T1000 (cell line): ENCODE measurements around the gene APBB1IP.
A peak's percentile ranks its signal among the peaks of the same experiment; 100 is the strongest.

Source experiments
- DNase-seq: peaks from one replicate; lab custom pipeline; 2025; ENCODE audit warnings: mixed read lengths; lab: John Stamatoyannopoulos, UW

APBB1IP gene

GRCh38 chr10:26507441-26507840 lies 69.3 kb downstream of the APBB1IP start:
- DNase-seq: no peak

GRCh38 chr10:26508016-26508415 lies 69.9 kb downstream of the APBB1IP start:
- no peak for DNase-seq

GRCh38 chr10:26509307-26509706 lies 71.2 kb downstream of the APBB1IP start:
- DNase-seq: no peak

GRCh38 chr10:26513101-26513500 lies 75.0 kb downstream of the APBB1IP start:
- DNase-seq: no peak

- no peak for DNase-seq
These were observed 78.5 kb downstream of the APBB1IP start for GRCh38 chr10:26516540-26517101.

- no peak for DNase-seq
These were observed 79.2 kb downstream of the APBB1IP start for GRCh38 chr10:26517141-26517867.

- no peak for DNase-seq
These were observed 81.7 kb downstream of the APBB1IP start for GRCh38 chr10:26519803-26520202.

- no peak for DNase-seq
These were observed 82.4 kb downstream of the APBB1IP start for GRCh38 chr10:26520575-26520974.

GRCh38 chr10:26524161-26524896 lies 86.2 kb downstream of the APBB1IP start:
- DNase-seq: no peak

- no peak for DNase-seq
These were observed 87.4 kb downstream of the APBB1IP start for GRCh38 chr10:26525586-26525985.

- DNase-seq: no peak
These were observed 88.9 kb downstream of the APBB1IP start for GRCh38 chr10:26527018-26527417.

- no peak for DNase-seq
These were observed 89.9 kb downstream of the APBB1IP start for GRCh38 chr10:26528048-26528447.

GRCh38 chr10:26528715-26529393 lies 90.7 kb downstream of the APBB1IP start:
- DNase-seq: no peak

- DNase-seq: no peak
These were observed 96.2 kb downstream of the APBB1IP start for GRCh38 chr10:26534384-26534783.

- no peak for DNase-seq
These were observed 102.5 kb downstream of the APBB1IP start for GRCh38 chr10:26540601-26541000.

- no peak for DNase-seq
These were observed 105.6 kb downstream of the APBB1IP start for GRCh38 chr10:26543567-26544306.

GRCh38 chr10:26544932-26545331 lies 106.8 kb downstream of the APBB1IP start:
- DNase-seq: no peak

GRCh38 chr10:26550774-26551526 lies 112.8 kb downstream of the APBB1IP start:
- no peak for DNase-seq

- DNase-seq: no peak
These were observed 116.1 kb downstream of the APBB1IP start for GRCh38 chr10:26554246-26554645.

- peak; percentile 70 for DNase-seq
These were observed 117.7 kb downstream of the APBB1IP start for GRCh38 chr10:26555719-26556368.
